H1 (cell line): ENCODE measurements around the gene RPTOR. TPM values are rescaled to one million over a fixed set of nuclear protein-coding genes. Genes with fewer than 3 reads are reported as not detected.

ENCODE experiments used
- CBX5 ChIP-seq: fragments of 300-800, 300-1000 bp; sonication (generic); IDR thresholded peaks from 2 replicates; pipeline ENCODE4 v1.7.1; 2016; ENCODE audit warnings: antibody characterized with exemption, low read length, low read depth
- CTCF ChIP-seq, 3 experiments: IDR thresholded peaks; 1 replicate in 2 of 3; 2 replicates in 1 of 3; pipeline versions ENCODE4 v1.5.1 to v1.6.1; 2011; ENCODE audit warnings: low read length in 3 of 3, mild to moderate bottlenecking in 3 of 3, inconsistent platforms in 2 of 3, low read depth in 1 of 3, moderate library complexity in 1 of 3; ENCODE audit not compliant: insufficient read depth in 1 of 3; ENCODE audit errors: control extremely low read depth in 1 of 3
- EGR1 ChIP-seq: IDR thresholded peaks from 2 replicates; pipeline ENCODE4 v1.6.1; 2011; ENCODE audit warnings: low read depth, low read length, borderline replicate concordance
- GTF2F1 ChIP-seq: IDR thresholded peaks from 2 replicates; pipeline ENCODE4 v1.6.1; 2012; ENCODE audit warnings: low read depth, low read length, improper control_type of control experiment, borderline replicate concordance
- MAX ChIP-seq: IDR thresholded peaks from 2 replicates; pipeline ENCODE4 v1.6.1; 2012; ENCODE audit warnings: inconsistent platforms
- polyA plus RNA-seq, 7 experiments: library from polyadenylated mRNA; depleted of rRNA in 3 of 7; stranded (reverse) in 5 of 7; unstranded in 2 of 7; fragments of >200 nt in 5 of 7; fragments of 200-250 nt in 2 of 7; gene quantifications; 1 replicate in 5 of 7; 2 replicates in 1 of 7; 4 replicates in 1 of 7; pipeline versions ENCODE4 v1.2.1 to v1.2.3, GENCODE V29; 2011 to 2013; ENCODE audit warnings: missing spikeins in 2 of 7, mixed read lengths in 2 of 7
- total RNA-seq: library from RNA; stranded (reverse); fragmentation: NEBNext Ultra II Directional; extraction: Animal tissue kit (Norgen Biotek cat#: 25700); gene quantifications from 2 replicates; pipeline ENCODE4 v1.2.1, GENCODE V29; 2021

Gene RPTOR
- total and polyA plus RNA-seq, 2 of the 8 experiments (the other 6 are each of a cell fraction or from before 2014, with no cell fraction given), result 6.9 to 28.7 TPM

- TF ChIP-seq EGR1 (no peak), GTF2F1 (no peak), CTCF (IDR thresholded peaks at IDR 0.05; ENCODE audit: control extremely low read depth in 1 of 3, insufficient read depth in 1 of 3, low read depth in 1 of 3, low read length in 3 of 3) (no peak), MAX (no peak), CBX5 (no peak)
These were observed 29.9 kb downstream of the RPTOR start (continued) for GRCh38 chr17:80574496-80574895.
